Neural cell (in vitro differentiated cells): ENCODE measurements around the gene PALB2. TPM values are rescaled to one million over a fixed set of nuclear protein-coding genes. Genes with fewer than 3 reads are reported as not detected.

ENCODE experiments used
- H2AFZ ChIP-seq: fragments of 200-600, 300-800 bp; sonication (generic), shearing (Covaris generic); 2 replicates; pipeline ENCODE4 v1.6.0; 2014; ENCODE audit warnings: low read depth, mild to moderate bottlenecking, antibody characterized with exemption, low read length, moderate library complexity
- H3F3A ChIP-seq: fragments of 200-600 bp; shearing (Covaris generic); 2 replicates; pipeline ENCODE4 v1.6.1; 2016; ENCODE audit warnings: mild to moderate bottlenecking, moderate library complexity, mixed read lengths, antibody characterized with exemption, low read length; ENCODE audit not compliant: insufficient read depth, poor library complexity, severe bottlenecking
- H3K27ac ChIP-seq: fragments of 200-600, 300-800 bp; sonication (generic), shearing (Covaris generic); 2 replicates; pipeline ENCODE4 v1.5.1; 2014; ENCODE audit warnings: mild to moderate bottlenecking, low read length, moderate library complexity
- H3K27me3 ChIP-seq: fragments of 300-800, 200-600 bp; sonication (generic), shearing (Covaris generic); 2 replicates; pipeline ENCODE4 v1.6.0; 2014; ENCODE audit warnings: mild to moderate bottlenecking, low read depth, low read length, moderate library complexity; ENCODE audit not compliant: insufficient read depth
- H3K36me3 ChIP-seq: fragments of 300-800, 200-600 bp; sonication (generic), shearing (Covaris generic); 2 replicates; pipeline ENCODE4 v1.5.1; 2014; ENCODE audit warnings: mild to moderate bottlenecking, antibody characterized with exemption, low read length, moderate library complexity; ENCODE audit not compliant: insufficient read depth
- H3K4me2 ChIP-seq: fragments of 300-800, 200-600 bp; sonication (generic), shearing (Covaris generic); 2 replicates; pipeline ENCODE4 v1.6.0; 2014; ENCODE audit warnings: mild to moderate bottlenecking, low read length
- H3K4me3 ChIP-seq: fragments of 300-800, 200-600 bp; sonication (generic), shearing (Covaris generic); 2 replicates; pipeline ENCODE4 v1.5.1; 2014; ENCODE audit warnings: mild to moderate bottlenecking, low read length, moderate library complexity
- H3K79me2 ChIP-seq: fragments of 200-600 bp; shearing (Covaris generic); replicated peaks from 2 replicates; pipeline ENCODE4 v1.6.0; 2014; ENCODE audit warnings: mild to moderate bottlenecking, low read length, moderate library complexity; ENCODE audit not compliant: insufficient read depth
- H3K9ac ChIP-seq: fragments of 300-800, 200-600 bp; sonication (generic), shearing (Covaris generic); 2 replicates; pipeline ENCODE4 v1.6.1; 2016; ENCODE audit warnings: mild to moderate bottlenecking, low read length, mixed read lengths
- H3K9me2 ChIP-seq: fragments of 200-600 bp; shearing (Covaris generic); 2 replicates; pipeline ENCODE4 v1.6.1; 2016; ENCODE audit warnings: mild to moderate bottlenecking, low read length, mixed read lengths; ENCODE audit not compliant: insufficient read depth
- H3K9me3 ChIP-seq: fragments of 200-600, 300-800 bp; sonication (generic), shearing (Covaris generic); 2 replicates; pipeline ENCODE4 v1.6.1; 2016; ENCODE audit warnings: mild to moderate bottlenecking, mixed run types, low read length, moderate library complexity, mixed read lengths
- H4K20me1 ChIP-seq: fragments of 200-600 bp; shearing (Covaris generic); 2 replicates; pipeline ENCODE4 v1.6.1; 2016; ENCODE audit warnings: mild to moderate bottlenecking, mixed run types; ENCODE audit not compliant: insufficient read depth
- EP300 ChIP-seq: fragments of 450-650 bp; conservative IDR thresholded peaks from 2 replicates; pipeline ENCODE4 v1.6.1; 2014; ENCODE audit warnings: antibody characterized with exemption, mild to moderate bottlenecking, moderate library complexity; ENCODE audit not compliant: poor library complexity, severe bottlenecking
- EZH2 ChIP-seq: fragments of 200-600, 300-800 bp; shearing (Covaris generic), sonication (generic); IDR thresholded peaks from 2 replicates; pipeline ENCODE4 v1.6.1; 2014; ENCODE audit warnings: antibody characterized with exemption, low read length, borderline replicate concordance, mild to moderate bottlenecking; ENCODE audit not compliant: insufficient read depth, poor library complexity, severe bottlenecking
- MXI1 ChIP-seq: fragments of 450-650 bp; conservative IDR thresholded peaks from 2 replicates; pipeline ENCODE4 v1.6.1; 2014; ENCODE audit warnings: antibody characterized with exemption, mild to moderate bottlenecking; ENCODE audit not compliant: poor library complexity, severe bottlenecking
- POLR2AphosphoS5 ChIP-seq: IDR thresholded peaks from 2 replicates; pipeline ENCODE4 v1.6.1; 2012
- RAD21 ChIP-seq: fragments of 450-650 bp; conservative IDR thresholded peaks from 2 replicates; pipeline ENCODE4 v1.6.1; 2014; ENCODE audit warnings: antibody characterized with exemption, mild to moderate bottlenecking, moderate library complexity
- SMC3 ChIP-seq: fragments of 450-650 bp; conservative IDR thresholded peaks from 2 replicates; pipeline ENCODE4 v1.6.1; 2014; ENCODE audit warnings: antibody characterized with exemption, mild to moderate bottlenecking, moderate library complexity; ENCODE audit not compliant: poor library complexity
- TAF1 ChIP-seq: IDR thresholded peaks from 2 replicates; pipeline ENCODE4 v1.6.1; 2012; ENCODE audit warnings: low read depth
- polyA minus RNA-seq: library from RNA; depleted of rRNA, polyadenylated mRNA; stranded (reverse); fragments of >200 nt; gene quantifications from 2 replicates; pipeline ENCODE4 v1.2.3, GENCODE V29; 2014
- polyA plus RNA-seq: library from polyadenylated mRNA; depleted of rRNA; stranded (reverse); fragments of >200 nt; gene quantifications from 2 replicates; pipeline ENCODE4 v1.2.3, GENCODE V29; 2014
- TF ChIP-seq, protein P1 (sequence below): fragments of 450-650 bp; IDR thresholded peaks from 2 replicates; pipeline ENCODE4 v1.5.1; 2014; ENCODE audit warnings: antibody characterized with exemption, mild to moderate bottlenecking, moderate library complexity; ENCODE audit not compliant: poor library complexity, severe bottlenecking
- TF ChIP-seq, protein P2 (sequence below): IDR thresholded peaks from 2 replicates; pipeline ENCODE4 v1.6.1; 2012; ENCODE audit warnings: borderline replicate concordance

PALB2 gene
- polyA plus RNA-seq, result 6.5 and 7.4 TPM in 2 replicates
- 22.9 and 30.7 TPM in 2 replicates for polyA minus RNA-seq

DNA sequence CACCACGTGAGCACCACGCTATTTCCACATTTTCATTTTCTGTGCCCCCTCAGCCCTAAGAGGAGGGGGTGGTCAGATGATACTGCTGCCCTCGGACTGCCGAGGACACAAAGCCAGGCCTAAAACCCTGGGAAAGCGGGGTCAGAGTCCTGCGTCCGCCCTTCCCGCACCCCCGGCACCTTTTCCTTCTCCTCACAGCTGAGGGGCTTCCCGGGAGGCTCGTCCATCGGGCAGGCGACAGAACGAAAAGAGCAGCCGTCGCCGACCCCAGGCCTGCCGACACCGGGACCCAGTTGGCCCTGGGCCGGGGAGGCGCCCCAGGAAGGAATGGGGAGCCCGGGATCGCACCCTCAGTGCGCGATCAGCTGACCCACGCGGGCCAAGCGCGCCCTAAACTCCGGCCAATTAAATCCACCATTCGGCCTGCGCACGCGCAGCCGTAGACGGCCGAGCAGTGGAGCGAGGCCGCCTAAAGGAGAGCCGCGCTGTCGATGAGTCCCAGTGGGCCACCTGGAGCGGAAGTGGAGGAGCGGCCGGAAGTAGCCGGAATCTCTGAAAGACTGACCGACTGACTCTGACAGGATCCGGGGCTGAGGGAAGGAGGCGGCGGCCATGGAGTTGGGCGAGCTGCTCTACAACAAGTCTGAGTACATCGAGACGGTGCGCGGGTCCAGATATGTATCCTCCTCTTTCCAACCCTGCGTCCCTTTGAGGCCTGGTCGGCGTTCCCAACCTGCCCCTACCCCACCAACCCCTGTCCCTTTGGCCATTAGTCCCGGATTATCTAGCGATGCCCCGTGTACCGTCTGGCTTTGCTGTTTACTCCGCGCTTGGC, at the start of gene PALB2, which contains the start of gene DCTN5:
PALB2 (minus strand) TSS at position 380 of the 835 bp plus-strand sequence; CDS start at position 227, 153 bp downstream.
DCTN5 (plus strand) TSS at position 536 of the 835 bp plus-strand sequence; CDS start at position 613, 77 bp downstream.
- H3K27me3 ChIP-seq, result no peaks in the 10 kb centered on the region
- peak within 1 kb of the TSS; percentile 48 for H3K4me2 ChIP-seq
- H3K9me3 ChIP-seq, result no peaks in the 10 kb centered on the region
- H3K9ac ChIP-seq, result peak within 1 kb of the TSS; percentile 87
- no peaks in the 10 kb centered on the region for H4K20me1 ChIP-seq
- peak; percentile 88 for TF ChIP-seq TAF1
- TF ChIP-seq POLR2AphosphoS5, result peak; percentile 89
- peak; percentile 33 for TF ChIP-seq SMC3
- peak; percentile 96 for TF ChIP-seq MXI1
- no peak for TF ChIP-seq EZH2
- TF ChIP-seq EP300, result peak; percentile 27
- TF ChIP-seq RAD21, result no peak
- TF ChIP-seq, protein P1, sequence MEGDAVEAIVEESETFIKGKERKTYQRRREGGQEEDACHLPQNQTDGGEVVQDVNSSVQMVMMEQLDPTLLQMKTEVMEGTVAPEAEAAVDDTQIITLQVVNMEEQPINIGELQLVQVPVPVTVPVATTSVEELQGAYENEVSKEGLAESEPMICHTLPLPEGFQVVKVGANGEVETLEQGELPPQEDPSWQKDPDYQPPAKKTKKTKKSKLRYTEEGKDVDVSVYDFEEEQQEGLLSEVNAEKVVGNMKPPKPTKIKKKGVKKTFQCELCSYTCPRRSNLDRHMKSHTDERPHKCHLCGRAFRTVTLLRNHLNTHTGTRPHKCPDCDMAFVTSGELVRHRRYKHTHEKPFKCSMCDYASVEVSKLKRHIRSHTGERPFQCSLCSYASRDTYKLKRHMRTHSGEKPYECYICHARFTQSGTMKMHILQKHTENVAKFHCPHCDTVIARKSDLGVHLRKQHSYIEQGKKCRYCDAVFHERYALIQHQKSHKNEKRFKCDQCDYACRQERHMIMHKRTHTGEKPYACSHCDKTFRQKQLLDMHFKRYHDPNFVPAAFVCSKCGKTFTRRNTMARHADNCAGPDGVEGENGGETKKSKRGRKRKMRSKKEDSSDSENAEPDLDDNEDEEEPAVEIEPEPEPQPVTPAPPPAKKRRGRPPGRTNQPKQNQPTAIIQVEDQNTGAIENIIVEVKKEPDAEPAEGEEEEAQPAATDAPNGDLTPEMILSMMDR, result no peak
- TF ChIP-seq, protein P2, sequence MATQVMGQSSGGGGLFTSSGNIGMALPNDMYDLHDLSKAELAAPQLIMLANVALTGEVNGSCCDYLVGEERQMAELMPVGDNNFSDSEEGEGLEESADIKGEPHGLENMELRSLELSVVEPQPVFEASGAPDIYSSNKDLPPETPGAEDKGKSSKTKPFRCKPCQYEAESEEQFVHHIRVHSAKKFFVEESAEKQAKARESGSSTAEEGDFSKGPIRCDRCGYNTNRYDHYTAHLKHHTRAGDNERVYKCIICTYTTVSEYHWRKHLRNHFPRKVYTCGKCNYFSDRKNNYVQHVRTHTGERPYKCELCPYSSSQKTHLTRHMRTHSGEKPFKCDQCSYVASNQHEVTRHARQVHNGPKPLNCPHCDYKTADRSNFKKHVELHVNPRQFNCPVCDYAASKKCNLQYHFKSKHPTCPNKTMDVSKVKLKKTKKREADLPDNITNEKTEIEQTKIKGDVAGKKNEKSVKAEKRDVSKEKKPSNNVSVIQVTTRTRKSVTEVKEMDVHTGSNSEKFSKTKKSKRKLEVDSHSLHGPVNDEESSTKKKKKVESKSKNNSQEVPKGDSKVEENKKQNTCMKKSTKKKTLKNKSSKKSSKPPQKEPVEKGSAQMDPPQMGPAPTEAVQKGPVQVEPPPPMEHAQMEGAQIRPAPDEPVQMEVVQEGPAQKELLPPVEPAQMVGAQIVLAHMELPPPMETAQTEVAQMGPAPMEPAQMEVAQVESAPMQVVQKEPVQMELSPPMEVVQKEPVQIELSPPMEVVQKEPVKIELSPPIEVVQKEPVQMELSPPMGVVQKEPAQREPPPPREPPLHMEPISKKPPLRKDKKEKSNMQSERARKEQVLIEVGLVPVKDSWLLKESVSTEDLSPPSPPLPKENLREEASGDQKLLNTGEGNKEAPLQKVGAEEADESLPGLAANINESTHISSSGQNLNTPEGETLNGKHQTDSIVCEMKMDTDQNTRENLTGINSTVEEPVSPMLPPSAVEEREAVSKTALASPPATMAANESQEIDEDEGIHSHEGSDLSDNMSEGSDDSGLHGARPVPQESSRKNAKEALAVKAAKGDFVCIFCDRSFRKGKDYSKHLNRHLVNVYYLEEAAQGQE, result peak; percentile 64
- H3K9me2 ChIP-seq, result no peaks in the 10 kb centered on the region
- peak within 1 kb of the TSS; percentile 85 for H3K27ac ChIP-seq
- peak within 1 kb of the TSS; percentile 90 for H3K4me3 ChIP-seq
- H2AFZ ChIP-seq, result peak within 1 kb of the TSS; percentile 97
- H3F3A ChIP-seq, result no peaks in the 10 kb centered on the region
- peaks cover 29% of the 10 kb centered on the region for H3K79me2 ChIP-seq
- peaks cover 8% of the 10 kb centered on the region for H3K36me3 ChIP-seq

GRCh38 chr16:23689442-23690187, 48.5 kb upstream of the PALB2 start:
- no peak overlapping the region for H3K4me2 ChIP-seq
- peaks cover 8% of the 10 kb centered on the region for H3K36me3 ChIP-seq
- H3K9me2 ChIP-seq, result no peaks in the 10 kb centered on the region

More at GRCh38 chr16:23689442-23690187, 48.5 kb upstream of the PALB2 start:
- H2AFZ ChIP-seq, result no peak overlapping the region
- H3K79me2 ChIP-seq, result no peaks in the 10 kb centered on the region
- no peak overlapping the region for H3K9ac ChIP-seq
- H3K4me3 ChIP-seq, result no peak overlapping the region
- TF ChIP-seq, protein P2, result no peak
- no peak for TF ChIP-seq RAD21
- TF ChIP-seq MXI1, result no peak
- TF ChIP-seq TAF1, result no peak
- TF ChIP-seq SMC3, result no peak
- no peak for TF ChIP-seq POLR2AphosphoS5
- TF ChIP-seq, protein P1, result no peak
- no peak for TF ChIP-seq EZH2
- TF ChIP-seq EP300, result no peak
- no peaks in the 10 kb centered on the region for H3F3A ChIP-seq
- H3K9me3 ChIP-seq, result no peaks in the 10 kb centered on the region
- H4K20me1 ChIP-seq, result no peaks in the 10 kb centered on the region
- H3K27me3 ChIP-seq, result no peaks in the 10 kb centered on the region
- H3K27ac ChIP-seq, result no peak overlapping the region
